Effector CD8-positive, alpha-beta T cell (primary cell): ENCODE results near the gene PIM1.
"Not testable (repeated sequence)": the region's sequence is repeated elsewhere in the genome, so short reads cannot be mapped to it uniquely, and the experiment has no call there.

Experiments used
- DNase-seq: peaks from one replicate; lab custom pipeline; 2025; lab: John Stamatoyannopoulos, UW
- total RNA-seq, 4 experiments: gene quantifications; one replicate each; lab custom pipeline; 2026; lab: John Stamatoyannopoulos, UW

Gene PIM1
- total RNA-seq = 185 to 393 (median 366) reads per million in 4 experiments

GRCh38 chr6:37169496-37170272 is at the start of gene PIM1:
PIM1 (plus strand) TSS chr6:37170152; CDS start chr6:37170576, 424 bp downstream.
- DNase-seq = peak; percentile 98

GRCh38 chr6:37121556-37121955 is 48.4 kb upstream of the PIM1 start:
- DNase-seq = no peak

- DNase-seq = no peak
Observed at GRCh38 chr6:37122861-37123260, 47.1 kb upstream of the PIM1 start.

GRCh38 chr6:37123957-37124729 is 45.8 kb upstream of the PIM1 start:
- no peak for DNase-seq

GRCh38 chr6:37125774-37126492 is 44.0 kb upstream of the PIM1 start:
- no peak for DNase-seq

GRCh38 chr6:37126493-37126958 is 43.4 kb upstream of the PIM1 start:
- no peak for DNase-seq

- DNase-seq = no peak
Observed at GRCh38 chr6:37126961-37127616, 42.9 kb upstream of the PIM1 start.

GRCh38 chr6:37127961-37128862 is 41.7 kb upstream of the PIM1 start:
- no peak for DNase-seq

GRCh38 chr6:37128863-37129443 is 41.0 kb upstream of the PIM1 start:
- DNase-seq = not testable (repeated sequence)

- no peak for DNase-seq
Observed at GRCh38 chr6:37129566-37129965, 40.4 kb upstream of the PIM1 start.

- DNase-seq = no peak
Observed at GRCh38 chr6:37130704-37131103, 39.2 kb upstream of the PIM1 start.

GRCh38 chr6:37131104-37131959 is 38.6 kb upstream of the PIM1 start:
- no peak for DNase-seq

GRCh38 chr6:37131960-37132253 is 38.0 kb upstream of the PIM1 start:
- no peak for DNase-seq

- no peak for DNase-seq
Observed at GRCh38 chr6:37134036-37134395, 35.9 kb upstream of the PIM1 start.

GRCh38 chr6:37134396-37135191 is 35.4 kb upstream of the PIM1 start:
- no peak for DNase-seq

GRCh38 chr6:37135835-37136694 is 33.9 kb upstream of the PIM1 start:
- DNase-seq = no peak

GRCh38 chr6:37136821-37137200 is 33.1 kb upstream of the PIM1 start:
- no peak for DNase-seq
